Lung (tissue), 12 donors: ENCODE results near the gene DAGLA. TPM values are rescaled to one million over a fixed set of nuclear protein-coding genes. Genes with fewer than 3 reads are reported as not detected.

ENCODE experiments used
- ATAC-seq: fragments of 200-7000 bp; cut with Tn5 transposase; one replicate; pipeline ENCODE4 v1.9.1; 2020; ENCODE audit warnings: moderate number of reproducible peaks; ENCODE audit not compliant: insufficient read depth, low FRiP score
- DNase-seq, 3 donors: peaks; one replicate each; pipeline ENCODE4 v3.0.0-alpha.2; 2013 to 2017
- H3K27ac ChIP-seq, 2 donors: one replicate each; pipeline ENCODE4 v1.5.1; 2013; ENCODE audit warnings: mild to moderate bottlenecking in 2 of 2, moderate library complexity in 2 of 2, control low read depth in 1 of 2, inconsistent platforms in 1 of 2, low read depth in 1 of 2, low read length in 1 of 2
- H3K27me3 ChIP-seq, 3 donors: one replicate each; pipeline ENCODE4 v1.5.1; 2013; ENCODE audit warnings: low read length in 2 of 3; ENCODE audit not compliant: control insufficient read depth in 3 of 3, insufficient read depth in 3 of 3
- H3K36me3 ChIP-seq, 4 donors: one replicate each; pipeline ENCODE4 v1.5.1; 2013; ENCODE audit warnings: low read length in 4 of 4, mild to moderate bottlenecking in 1 of 4, moderate library complexity in 1 of 4; ENCODE audit not compliant: control insufficient read depth in 4 of 4, insufficient read depth in 4 of 4
- H3K4me1 ChIP-seq, 5 donors: one replicate each; pipeline ENCODE4 v1.5.1; 2013; ENCODE audit warnings: low read length in 5 of 5, mild to moderate bottlenecking in 2 of 5, moderate library complexity in 1 of 5; ENCODE audit not compliant: control insufficient read depth in 5 of 5, insufficient read depth in 5 of 5
- H3K4me3 ChIP-seq: one replicate; pipeline ENCODE4 v1.5.1; 2013; ENCODE audit warnings: mild to moderate bottlenecking, control low read depth, moderate library complexity
- H3K9ac ChIP-seq, 2 donors: one replicate each; pipeline ENCODE4 v1.5.1; 2013; ENCODE audit warnings: low read length in 2 of 2, control low read depth in 1 of 2; ENCODE audit not compliant: insufficient read depth in 1 of 2
- H3K9me3 ChIP-seq, 4 donors: one replicate each; pipeline ENCODE4 v1.5.1; 2013; ENCODE audit warnings: low read length in 3 of 4, mild to moderate bottlenecking in 1 of 4, moderate library complexity in 1 of 4; ENCODE audit not compliant: control insufficient read depth in 4 of 4, insufficient read depth in 3 of 4
- CTCF ChIP-seq: IDR thresholded peaks from 2 replicates; pipeline ENCODE4 v1.5.1; 2012; ENCODE audit warnings: mild to moderate bottlenecking; ENCODE audit errors: control extremely low read depth, extremely low read depth
- WGBS, 2 donors: extraction: QIAGEN DNeasy Blood & Tissue Kit; methylation state at CpG; one replicate each; pipeline ENCODE4 v1.1.7; 2013; 5-methylcytosine and 5-hydroxymethylcytosine counted together
- polyA plus RNA-seq, 2 donors: library from polyadenylated mRNA; stranded (reverse); fragments of 200-250 nt; gene quantifications; one replicate each; pipeline ENCODE4 v1.2.1, GENCODE V29; 2013
- total RNA-seq, 2 donors: library from RNA; depleted of rRNA in 1 of 2; stranded (reverse); fragments of >200 nt in 1 of 2; gene quantifications; one replicate each; pipeline ENCODE4 v1.2.1, GENCODE V29; 2014 to 2021
- donor health status: control.
- donor health status: control.
- donor health status: Bipolar disorder and iron deficiency.
- donor health status: healthy.
- donor health status: DM: yes; HTN: yes; CAD: no.

DAGLA gene
- total and polyA plus RNA-seq, 4 donors = 1.5 to 7.5 (median 2.9) TPM

- Histone ChIP-seq H3K9me3 (no peaks in the 10 kb centered on the region), H3K9ac (no peak overlapping the region), H3K4me3 (no peak overlapping the region), H3K27me3 (peaks cover 0 to 10% (median 8%) of the 10 kb centered on the region in 3 donors), H3K36me3 (no peaks in the 10 kb centered on the region), H3K4me1 (peaks cover 0 to 10% (median 8%) of the 10 kb centered on the region in 5 donors), H3K27ac (no peak overlapping the region)
- DNase-seq (no peak), ATAC-seq (no peak)
- TF ChIP-seq CTCF = no peak
- WGBS, 2 donors = 85 to 91% methylated on average over 11 of the region's 11 CpGs
Observed at GRCh38 chr11:61682906-61683675, 2.9 kb downstream of the DAGLA start.

- Histone ChIP-seq H3K9me3 (no peaks in the 10 kb centered on the region), H3K27me3 (peaks cover 0 to 10% (median 8%) of the 10 kb centered on the region in 3 donors), H3K9ac (no peak overlapping the region), H3K4me1 (peaks cover 0 to 17% (median 8%) of the 10 kb centered on the region in 5 donors), H3K4me3 (no peak overlapping the region), H3K27ac (no peak overlapping the region), H3K36me3 (no peaks in the 10 kb centered on the region)
- DNase-seq = no peak
- no peak for TF ChIP-seq CTCF
- no peak for ATAC-seq
- 20 to 25% methylated on average over 26 to 27 of the region's 27 CpGs for WGBS, 2 donors
Observed at GRCh38 chr11:61683961-61684869, 4.0 kb downstream of the DAGLA start.

- 76 to 83% methylated on average over 14 of the region's 14 CpGs for WGBS, 2 donors
- no peak for TF ChIP-seq CTCF
- Histone ChIP-seq H3K4me3 (no peak overlapping the region), H3K27ac (no peak overlapping the region), H3K9ac (no peak overlapping the region), H3K36me3 (no peaks in the 10 kb centered on the region), H3K4me1 (peaks cover 0 to 17% (median 8%) of the 10 kb centered on the region in 5 donors), H3K9me3 (no peaks in the 10 kb centered on the region), H3K27me3 (peaks cover 0 to 10% (median 8%) of the 10 kb centered on the region in 3 donors)
- ATAC-seq (no peak), DNase-seq (no peak)
Observed at GRCh38 chr11:61684870-61685616, 4.9 kb downstream of the DAGLA start.
